Esophagus mucosa (tissue), 1 donor: ENCODE data around the gene SPAG17. TPM values are rescaled to one million over a fixed set of nuclear protein-coding genes. Genes with fewer than 3 reads are reported as not detected.

ENCODE experiments used
- ATAC-seq: fragments of 200-7000 bp; cut with Tn5 transposase; one replicate; pipeline ENCODE4 v1.9.1; 2020
- total RNA-seq: library from RNA; stranded (reverse); gene quantifications from one replicate; pipeline ENCODE4 v1.2.4, GENCODE V29; 2023
- donor health status: DM: yes; HTN: yes; CAD: no.

The SPAG17 gene
- total RNA-seq, 1 donor from 2014 or later: 18.8 TPM

DNA sequence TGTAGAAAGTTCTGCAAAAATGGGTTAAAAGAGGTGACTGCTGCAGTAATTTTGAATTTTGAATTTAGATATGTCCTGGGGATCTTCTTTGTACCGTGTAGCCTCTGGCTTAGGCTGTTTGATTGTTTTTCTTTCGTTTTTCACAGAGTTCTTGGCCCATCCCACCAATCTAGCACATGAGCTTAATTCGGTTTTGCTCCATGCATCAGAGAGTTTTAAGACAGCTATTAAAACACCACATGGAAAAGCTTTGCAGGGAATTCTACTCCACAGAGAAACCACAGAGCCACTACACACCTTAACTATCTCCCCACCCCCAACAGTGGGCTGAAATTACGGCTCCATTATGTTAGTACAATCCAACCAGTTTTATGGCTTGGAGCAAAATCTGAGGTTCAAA, 25.5 kb downstream of the SPAG17 start:
- no peak for ATAC-seq

DNA sequence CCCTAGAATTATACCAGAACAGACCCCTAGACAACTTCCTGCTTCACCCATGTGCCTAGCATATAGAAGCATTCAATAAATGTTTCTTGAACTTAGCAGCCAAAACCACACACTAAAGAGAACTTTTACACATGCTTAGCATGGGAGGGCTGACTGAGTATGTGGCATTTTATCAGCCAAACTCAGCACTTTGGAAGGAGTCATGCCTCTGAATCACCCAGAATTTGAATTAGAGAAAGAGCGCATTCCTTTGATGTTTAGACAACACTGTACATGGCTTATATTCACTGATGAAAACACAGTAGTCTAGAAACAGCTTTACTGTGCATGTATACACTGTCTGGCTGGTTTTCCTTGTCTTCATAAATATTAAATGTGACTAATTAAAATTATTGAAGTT, 26.1 kb downstream of the SPAG17 start:
- ATAC-seq: peak; percentile 89

DNA sequence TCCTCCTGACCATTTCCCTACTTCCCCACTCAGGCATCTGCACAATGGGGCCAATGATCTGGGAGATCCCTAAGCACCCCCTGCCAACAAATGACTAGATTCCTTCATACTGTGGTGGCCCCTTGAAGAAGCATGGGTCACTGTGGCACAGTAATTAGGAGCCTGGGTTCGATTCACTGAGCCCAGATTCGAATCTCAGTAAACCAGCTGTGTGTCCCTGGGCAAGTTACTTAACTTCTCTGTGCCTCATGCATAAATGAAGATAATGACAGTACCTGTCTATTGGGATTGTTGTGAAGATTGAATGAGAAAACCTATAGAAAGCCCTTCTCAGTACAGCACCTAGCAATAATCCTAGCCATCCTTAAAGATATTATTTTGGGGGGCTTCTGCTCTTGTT, 27.5 kb downstream of the SPAG17 start:
- no peak for ATAC-seq

- no peak for ATAC-seq
These were observed 29.9 kb downstream of the SPAG17 start for GRCh38 chr1:118155106-118155505.

- ATAC-seq: peak; percentile 63
These were observed 30.8 kb downstream of the SPAG17 start for GRCh38 chr1:118154220-118154619.

GRCh38 chr1:118151312-118151937, 33.6 kb downstream of the SPAG17 start:
- ATAC-seq: no peak

DNA sequence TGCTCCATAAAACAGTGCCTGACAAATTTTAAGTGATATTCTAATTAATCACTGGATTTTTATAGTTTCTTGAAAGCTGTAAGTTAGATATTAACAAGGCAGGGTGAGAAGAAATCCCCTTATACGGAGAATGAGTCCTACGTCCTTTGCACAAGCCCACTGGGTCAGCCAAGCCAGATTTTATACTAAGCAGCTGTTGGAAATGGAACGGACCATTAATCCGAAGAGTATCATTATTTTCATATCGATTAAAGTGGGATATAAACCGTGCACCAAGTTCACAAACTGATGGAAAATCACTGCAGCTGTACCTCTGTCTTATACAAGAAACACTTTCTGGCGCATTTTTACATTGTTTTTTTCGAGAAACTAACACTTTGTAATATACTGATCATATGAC, 35.2 kb downstream of the SPAG17 start:
- no peak for ATAC-seq

DNA sequence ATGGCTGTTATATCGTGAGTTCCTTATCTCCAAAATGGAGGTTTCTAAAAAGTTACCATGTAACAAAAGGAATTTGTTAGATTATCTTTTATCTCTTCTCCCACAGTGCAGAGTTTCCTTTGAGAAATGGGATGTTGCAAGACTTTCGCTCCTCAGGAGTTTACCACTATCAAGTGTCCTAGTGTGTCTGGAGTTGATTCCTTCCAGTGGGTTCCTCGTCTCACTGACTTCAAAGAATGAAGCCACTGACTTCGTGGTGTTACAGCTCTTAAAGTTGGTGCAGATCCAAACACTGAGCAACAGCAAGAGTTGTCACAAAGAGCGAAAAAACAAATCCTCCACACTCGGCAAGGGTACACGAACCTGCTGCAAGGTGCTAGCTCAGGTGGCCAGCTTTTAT, 37.0 kb downstream of the SPAG17 start:
- no peak for ATAC-seq

GRCh38 chr1:118147522-118147921, 37.5 kb downstream of the SPAG17 start:
- ATAC-seq: no peak

DNA sequence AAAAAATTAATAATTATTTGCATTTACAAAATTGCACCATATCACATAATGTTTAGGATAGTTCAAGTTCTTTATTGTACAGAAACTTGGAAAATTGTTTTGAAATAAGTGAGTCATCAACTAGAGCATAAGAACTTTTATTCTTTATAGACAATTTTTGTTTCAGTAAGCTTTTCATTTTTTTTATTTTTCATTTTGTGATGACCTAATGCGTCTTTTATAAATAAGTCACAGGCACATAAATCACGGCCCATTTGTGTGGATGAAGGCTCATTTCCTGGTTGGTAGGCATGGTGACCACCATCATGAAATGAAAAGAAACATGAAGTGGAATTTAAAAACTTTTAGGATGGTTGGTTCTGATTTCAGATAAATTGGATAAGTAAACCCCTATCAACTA, 39.3 kb downstream of the SPAG17 start:
- ATAC-seq: no peak

- no peak for ATAC-seq
These were observed 40.3 kb downstream of the SPAG17 start for GRCh38 chr1:118144684-118145083.

DNA sequence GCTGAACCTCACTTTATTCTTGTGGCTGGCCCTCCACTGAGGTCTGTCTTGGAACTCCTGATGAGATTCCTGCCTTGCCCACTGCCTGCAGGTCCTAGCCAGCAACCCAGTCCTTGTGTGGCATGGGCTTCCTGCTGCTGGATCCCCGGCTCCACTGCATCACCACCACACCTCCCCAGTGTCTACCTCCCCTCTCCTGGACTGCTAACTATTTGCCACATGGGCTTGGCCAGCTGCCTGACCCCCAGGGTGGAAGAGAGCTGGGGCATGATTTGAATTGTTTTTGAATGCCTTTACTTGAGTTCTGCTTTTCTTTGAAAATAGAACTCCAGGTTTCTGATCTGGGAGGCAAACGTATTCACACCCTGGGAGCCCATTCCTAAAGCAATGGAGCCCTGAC, 41.2 kb downstream of the SPAG17 start:
- ATAC-seq: no peak

GRCh38 chr1:118143121-118143520, 41.9 kb downstream of the SPAG17 start:
- ATAC-seq: peak; percentile 35

DNA sequence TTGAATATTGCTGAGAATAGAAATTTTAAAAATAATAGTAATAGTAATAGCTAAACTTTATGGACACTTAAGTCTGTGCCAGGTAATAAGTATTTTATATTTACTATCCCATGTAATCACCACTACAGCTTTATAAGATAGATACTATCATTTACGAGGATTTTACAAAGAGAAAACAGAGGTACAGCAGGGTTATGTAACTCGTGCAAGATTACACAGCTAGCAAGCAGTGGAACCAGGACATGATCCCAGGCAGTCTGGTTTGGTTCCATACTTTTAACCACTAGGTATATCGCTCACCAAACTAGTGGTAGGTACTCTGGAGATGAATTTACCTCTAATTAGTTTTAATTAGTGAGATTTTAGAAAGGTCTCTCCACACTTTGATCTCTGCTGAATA, 42.5 kb downstream of the SPAG17 start:
- ATAC-seq: no peak

- no peak for ATAC-seq
These were observed 47.1 kb downstream of the SPAG17 start for GRCh38 chr1:118137900-118138299.

DNA sequence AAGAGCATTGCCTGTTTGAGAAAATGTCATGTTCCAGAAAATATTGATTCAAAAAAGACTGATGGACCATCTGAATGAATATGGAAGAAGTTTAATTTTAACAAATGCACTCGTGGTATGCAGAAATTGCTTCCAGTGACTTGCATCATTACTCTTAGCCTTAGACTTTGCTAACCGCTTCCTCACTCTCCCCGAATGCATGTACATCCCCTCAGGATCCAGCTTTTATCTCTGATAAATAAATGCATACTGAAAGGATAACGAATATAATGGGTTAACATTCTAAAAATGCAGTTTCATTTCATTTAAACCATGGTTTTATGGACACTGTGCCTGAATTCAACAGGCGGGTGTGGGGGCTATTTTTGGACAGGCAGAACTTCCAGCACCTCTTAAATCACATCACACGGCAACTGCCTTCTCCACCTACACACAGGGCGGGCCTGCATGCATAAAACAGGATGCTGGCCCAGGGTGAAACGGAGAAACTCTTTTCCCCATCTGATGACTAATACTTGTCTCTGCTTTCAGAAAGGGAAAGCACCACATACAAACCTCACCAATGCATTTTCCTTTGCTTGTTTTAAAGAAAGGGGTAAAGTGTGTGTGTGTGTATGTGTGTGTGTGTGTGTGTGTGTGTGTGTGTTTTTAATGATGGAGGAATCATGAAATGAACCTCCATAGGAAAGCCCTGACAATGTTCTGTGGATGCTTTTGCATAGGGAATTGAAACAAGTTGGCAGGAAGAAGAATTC, 48.7 kb downstream of the SPAG17 start:
- peak; percentile 71 for ATAC-seq

DNA sequence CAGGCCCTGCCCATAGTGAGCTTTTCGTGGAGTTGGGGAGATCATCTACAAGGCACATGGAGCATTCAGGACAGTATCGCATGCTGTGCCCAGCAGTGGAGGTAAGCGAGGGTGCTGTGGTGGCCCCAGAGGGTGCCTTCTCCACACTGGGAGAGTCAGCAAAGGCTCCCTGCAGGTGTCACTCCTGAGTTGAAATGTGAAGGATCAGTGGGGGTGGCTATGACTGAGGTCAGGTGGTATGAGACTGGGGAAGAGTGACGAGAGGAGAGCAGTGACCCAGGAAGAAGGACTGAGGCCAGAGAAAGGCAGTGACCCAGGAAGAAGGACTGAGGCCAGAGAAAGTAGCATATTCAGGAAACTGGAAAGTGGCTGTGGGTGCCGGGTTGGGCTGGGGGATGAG, 53.0 kb downstream of the SPAG17 start:
- ATAC-seq: no peak

DNA sequence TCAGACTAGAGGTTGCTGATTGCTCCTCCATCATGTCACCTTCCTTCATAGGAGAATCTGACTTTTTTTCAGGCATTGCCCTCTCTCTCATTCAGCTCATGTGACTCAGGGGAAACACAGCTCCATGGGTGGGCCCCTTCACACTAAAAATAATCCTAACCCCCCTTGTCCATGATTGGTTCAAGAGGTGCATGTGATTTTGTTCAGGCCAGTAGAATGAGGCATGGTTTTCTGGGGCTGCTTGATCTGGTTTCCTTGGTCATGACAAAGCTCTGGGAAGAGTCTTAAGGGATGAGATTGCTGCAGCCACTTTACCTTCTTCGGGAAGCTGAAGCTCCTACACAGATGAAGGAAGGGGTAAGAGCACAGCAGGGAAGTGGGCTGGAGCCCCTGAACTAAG, 56.3 kb downstream of the SPAG17 start:
- ATAC-seq: no peak

- ATAC-seq: no peak
These were observed 61.0 kb downstream of the SPAG17 start for GRCh38 chr1:118124064-118124463.

- no peak for ATAC-seq
These were observed 61.8 kb downstream of the SPAG17 start for GRCh38 chr1:118123116-118123839.

GRCh38 chr1:118122234-118123004, 62.6 kb downstream of the SPAG17 start:
- peak; percentile 74 for ATAC-seq

DNA sequence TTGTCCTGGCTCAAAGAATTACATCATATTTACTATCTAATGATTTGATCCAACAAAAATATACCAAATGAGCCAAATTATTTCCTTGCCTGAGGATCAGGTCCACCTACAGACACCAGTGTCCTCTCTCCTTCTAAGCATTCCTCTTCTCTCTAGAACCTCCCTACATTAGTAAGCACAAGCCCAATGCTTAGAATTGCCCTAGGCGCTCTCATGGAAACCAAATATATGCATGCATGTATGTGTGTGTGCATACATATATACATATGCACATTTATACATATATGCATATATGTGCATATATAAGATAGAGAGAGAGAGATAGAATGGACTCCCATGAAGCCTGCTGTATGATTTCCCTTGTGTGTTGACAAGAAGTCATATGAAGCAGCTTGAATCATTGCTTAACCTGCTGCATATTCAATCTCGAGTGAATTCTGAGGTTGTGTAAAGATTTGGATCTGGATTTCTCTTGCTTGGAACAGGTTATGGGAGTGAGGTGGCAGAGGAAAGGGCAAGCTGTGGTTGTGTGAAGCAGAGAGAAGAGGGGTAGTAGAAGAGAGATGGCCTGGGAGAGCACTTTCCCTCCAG, 66.1 kb downstream of the SPAG17 start:
- no peak for ATAC-seq

DNA sequence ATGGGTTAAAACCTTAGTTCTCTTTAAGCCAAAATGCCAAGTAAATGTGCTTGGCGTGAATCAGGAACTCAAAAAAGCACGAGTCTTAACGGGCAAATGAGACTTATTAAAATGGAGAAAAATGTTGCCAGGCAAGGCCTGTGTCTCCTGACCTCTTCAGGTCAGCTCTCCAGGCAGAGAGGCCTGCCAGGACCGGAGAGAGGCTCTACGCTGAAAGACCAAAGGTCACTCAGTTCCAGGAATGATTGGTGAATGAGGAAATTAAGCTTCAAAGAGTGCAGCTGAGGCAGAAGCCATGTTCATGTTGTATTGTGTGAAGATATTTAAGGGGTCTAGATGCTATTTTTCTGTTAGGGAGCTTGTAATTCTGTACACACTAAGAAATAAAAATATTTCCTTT, 66.6 kb downstream of the SPAG17 start:
- no peak for ATAC-seq
